H1 (cell line): ENCODE data around the gene PLEKHN1. TPM values are rescaled to one million over a fixed set of nuclear protein-coding genes. Genes with fewer than 3 reads are reported as not detected.

Experiments
- CTCF ChIP-seq, 3 experiments: IDR thresholded peaks; 1 replicate in 2 of 3; 2 replicates in 1 of 3; pipeline versions ENCODE4 v1.5.1 to v1.6.1; 2011; ENCODE audit warnings: low read length in 3 of 3, mild to moderate bottlenecking in 3 of 3, inconsistent platforms in 2 of 3, low read depth in 1 of 3, moderate library complexity in 1 of 3; ENCODE audit not compliant: insufficient read depth in 1 of 3; ENCODE audit errors: control extremely low read depth in 1 of 3
- SUZ12 ChIP-seq: fragments of 200-600 bp; sonication (generic); IDR thresholded peaks from 2 replicates; pipeline ENCODE4 v1.6.1; 2012; ENCODE audit warnings: mild to moderate bottlenecking, inconsistent platforms, low read length, moderate library complexity, mixed read lengths
- polyA plus RNA-seq, 7 experiments: library from polyadenylated mRNA; depleted of rRNA in 3 of 7; stranded (reverse) in 5 of 7; unstranded in 2 of 7; fragments of >200 nt in 5 of 7; fragments of 200-250 nt in 2 of 7; gene quantifications; 1 replicate in 5 of 7; 2 replicates in 1 of 7; 4 replicates in 1 of 7; pipeline versions ENCODE4 v1.2.1 to v1.2.3, GENCODE V29; 2011 to 2013; ENCODE audit warnings: missing spikeins in 2 of 7, mixed read lengths in 2 of 7
- total RNA-seq: library from RNA; stranded (reverse); fragmentation: NEBNext Ultra II Directional; extraction: Animal tissue kit (Norgen Biotek cat#: 25700); gene quantifications from 2 replicates; pipeline ENCODE4 v1.2.1, GENCODE V29; 2021

PLEKHN1 gene
- total and polyA plus RNA-seq, 2 of the 8 experiments (the other 6 are each of a cell fraction or from before 2014, with no cell fraction given), result 0.39 to 1.5 TPM

- TF ChIP-seq CTCF (IDR thresholded peaks at IDR 0.05; ENCODE audit: control extremely low read depth in 1 of 3, insufficient read depth in 1 of 3, low read depth in 1 of 3, low read length in 3 of 3) (peak in 1 of 3 experiments; percentile 18; a peak in 1 of 4 replicates), SUZ12 (peak; percentile 0; the same call in 1 of the 2 replicates)
These were observed 31.9 kb downstream of the PLEKHN1 start (continued) for GRCh38 chr1:997993-998744.
